Mesenchymal stem cell (in vitro differentiated cells and primary cell): ENCODE data around the gene MROH2A.

Experiments used
- DNase-seq: peaks from one replicate; pipeline ENCODE4 v3.0.0-alpha.2; 2013
- H2AFZ ChIP-seq: one replicate; pipeline ENCODE4 v1.6.1; 2013; ENCODE audit warnings: low read depth, mild to moderate bottlenecking, control low read depth, inconsistent platforms, low read length, moderate library complexity
- H2AK5ac ChIP-seq: 2 replicates; pipeline ENCODE4 v1.6.1; 2013; ENCODE audit warnings: low read length, moderate library complexity, mild to moderate bottlenecking, inconsistent platforms; ENCODE audit not compliant: severe bottlenecking
- H2BK120ac ChIP-seq: one replicate; pipeline ENCODE4 v1.6.1; 2013; ENCODE audit warnings: low read depth, mild to moderate bottlenecking, inconsistent platforms, low read length, moderate library complexity
- H2BK12ac ChIP-seq, 2 experiments: one replicate each; pipeline ENCODE4 v1.6.1; 2013; ENCODE audit warnings: inconsistent platforms in 2 of 2, low read length in 2 of 2, mild to moderate bottlenecking in 2 of 2, moderate library complexity in 2 of 2, control low read depth in 1 of 2
- H2BK15ac ChIP-seq: one replicate; pipeline ENCODE4 v1.6.1; 2013; ENCODE audit warnings: mild to moderate bottlenecking, low read depth, inconsistent platforms; ENCODE audit not compliant: poor library complexity, severe bottlenecking
- H2BK5ac ChIP-seq: 2 replicates; pipeline ENCODE4 v1.6.1; 2013; ENCODE audit warnings: low read depth, mild to moderate bottlenecking, low read length, control low read depth, inconsistent platforms; ENCODE audit not compliant: poor library complexity, severe bottlenecking
- H3K14ac ChIP-seq, 2 experiments: one replicate each; pipeline ENCODE4 v1.6.1; 2013; ENCODE audit warnings: inconsistent platforms in 2 of 2, low read length in 2 of 2, control low read depth in 1 of 2, mild to moderate bottlenecking in 1 of 2, moderate library complexity in 1 of 2
- H3K18ac ChIP-seq, 2 experiments: one replicate each; pipeline ENCODE4 v1.6.1; 2013; ENCODE audit warnings: inconsistent platforms in 2 of 2, low read length in 2 of 2, control low read depth in 1 of 2, low read depth in 1 of 2, mild to moderate bottlenecking in 1 of 2
- H3K23ac ChIP-seq, 2 experiments: one replicate each; pipeline ENCODE4 v1.6.1; 2013; ENCODE audit warnings: inconsistent platforms in 2 of 2, low read length in 2 of 2, mild to moderate bottlenecking in 2 of 2, moderate library complexity in 2 of 2, control low read depth in 1 of 2
- H3K27ac ChIP-seq: 2 replicates; pipeline ENCODE4 v1.5.1; 2013; ENCODE audit warnings: mild to moderate bottlenecking, moderate library complexity, low read length, control low read depth, inconsistent platforms; ENCODE audit not compliant: poor library complexity, severe bottlenecking
- H3K27me3 ChIP-seq, 2 experiments: 2 replicates each; pipeline versions ENCODE4 v1.6.1 to v1.7.0; 2013; ENCODE audit warnings: low read length in 2 of 2, mild to moderate bottlenecking in 2 of 2, moderate library complexity in 2 of 2, control low read depth in 1 of 2, inconsistent platforms in 1 of 2; ENCODE audit not compliant: control insufficient read depth in 1 of 2, insufficient read depth in 1 of 2
- H3K36me3 ChIP-seq, 2 experiments: 2 replicates each; pipeline versions ENCODE4 v1.6.1 to v1.7.0; 2013; ENCODE audit warnings: low read length in 2 of 2, control low read depth in 1 of 2, inconsistent platforms in 1 of 2, low read depth in 1 of 2, mild to moderate bottlenecking in 1 of 2; ENCODE audit not compliant: insufficient read depth in 2 of 2, control insufficient read depth in 1 of 2
- H3K4ac ChIP-seq, 2 experiments: one replicate each; pipeline ENCODE4 v1.6.1; 2013; ENCODE audit warnings: inconsistent platforms in 2 of 2, low read length in 2 of 2, mild to moderate bottlenecking in 2 of 2, moderate library complexity in 2 of 2, control low read depth in 1 of 2, low read depth in 1 of 2
- H3K4me1 ChIP-seq: 2 replicates; pipeline ENCODE4 v1.6.1; 2013; ENCODE audit warnings: low read depth, low read length, control low read depth; ENCODE audit not compliant: control insufficient read depth, insufficient read depth
- H3K4me2 ChIP-seq: 2 replicates; pipeline ENCODE4 v1.6.1; 2013; ENCODE audit warnings: low read length, mild to moderate bottlenecking, inconsistent platforms; ENCODE audit not compliant: poor library complexity, severe bottlenecking
- H3K4me3 ChIP-seq, 2 experiments: 2 replicates each; pipeline versions ENCODE4 v1.5.1 to v1.7.0; 2013; ENCODE audit warnings: low read length in 2 of 2, mild to moderate bottlenecking in 2 of 2, control low read depth in 1 of 2, low read depth in 1 of 2; ENCODE audit not compliant: insufficient read depth in 1 of 2
- H3K79me1 ChIP-seq: replicated peaks from 2 replicates; pipeline ENCODE4 v1.6.1; 2013; ENCODE audit warnings: mild to moderate bottlenecking, control low read depth, low read length, inconsistent platforms; ENCODE audit not compliant: poor library complexity, severe bottlenecking
- H3K9ac ChIP-seq: 2 replicates; pipeline ENCODE4 v1.7.0; 2013; ENCODE audit warnings: mild to moderate bottlenecking, low read length, moderate library complexity
- H3K9me3 ChIP-seq: 2 replicates; pipeline ENCODE4 v1.7.0; 2013; ENCODE audit warnings: mild to moderate bottlenecking, low read length; ENCODE audit not compliant: control insufficient read depth
- H4K8ac ChIP-seq: one replicate; pipeline ENCODE4 v1.6.1; 2013; ENCODE audit warnings: inconsistent platforms, mild to moderate bottlenecking, low read length, moderate library complexity
- H4K91ac ChIP-seq: one replicate; pipeline ENCODE4 v1.6.1; 2013; ENCODE audit warnings: mild to moderate bottlenecking, low read length, inconsistent platforms
- WGBS: methylation state at CpG from one replicate; pipeline ENCODE4 v1.1.7; 2013; ENCODE audit warnings: mixed read lengths; 5-methylcytosine and 5-hydroxymethylcytosine counted together

MROH2A gene

GRCh38 chr2:233832414-233832813, 54.3 kb downstream of the MROH2A start:
- Histone ChIP-seq H3K4me2 (no peak overlapping the region), H4K91ac (no peak overlapping the region)
- 85% methylated on average over 6 of the region's 9 CpGs for WGBS

GRCh38 chr2:233832869-233833311, 54.8 kb downstream of the MROH2A start:
- H3K14ac ChIP-seq: peak overlapping the region in 1 of 2 experiments; percentile 35
- no peaks in the 10 kb centered on the region for H3K27me3 ChIP-seq
- H2BK12ac ChIP-seq: no peak overlapping the region
- peak overlapping the region; percentile 21 for H3K9ac ChIP-seq
- no peaks in the 10 kb centered on the region for H3K9me3 ChIP-seq
- H2AFZ ChIP-seq: no peak overlapping the region
- no peak overlapping the region for H2BK15ac ChIP-seq
- H3K18ac ChIP-seq: no peak overlapping the region
- H3K4me2 ChIP-seq: no peak overlapping the region
- H3K79me1 ChIP-seq: peaks cover 12% of the 10 kb centered on the region
- DNase-seq: peak; percentile 24
- H3K23ac ChIP-seq: no peak overlapping the region
- no peak overlapping the region for H4K8ac ChIP-seq
- no peak overlapping the region for H2BK5ac ChIP-seq
- H3K4me3 ChIP-seq: no peak overlapping the region
- WGBS: 84% methylated on average over 6 of the region's 7 CpGs
- H3K4ac ChIP-seq: no peak overlapping the region
- H3K4me1 ChIP-seq: peaks cover 3% of the 10 kb centered on the region
- H4K91ac ChIP-seq: no peak overlapping the region
- no peak overlapping the region for H3K27ac ChIP-seq
- peaks cover 0 to 9% of the 10 kb centered on the region in 2 experiments for H3K36me3 ChIP-seq
- no peak overlapping the region for H2AK5ac ChIP-seq
- H2BK120ac ChIP-seq: no peak overlapping the region

More at GRCh38 chr2:233832414-233832813, 54.3 kb downstream of the MROH2A start:
- Histone ChIP-seq H2BK12ac (no peak overlapping the region), H2BK15ac (no peak overlapping the region), H2BK5ac (no peak overlapping the region), H2AFZ (no peak overlapping the region), H4K8ac (no peak overlapping the region), H3K79me1 (peaks cover 10% of the 10 kb centered on the region), H3K9ac (peak overlapping the region; percentile 21), H3K27ac (no peak overlapping the region), H2AK5ac (no peak overlapping the region), H3K18ac (no peak overlapping the region), H3K4me3 (no peak overlapping the region), H3K4ac (no peak overlapping the region), H3K14ac (no peak overlapping the region), H2BK120ac (no peak overlapping the region), H3K36me3 (peaks cover 0 to 9% of the 10 kb centered on the region in 2 experiments), H3K27me3 (no peaks in the 10 kb centered on the region), H3K4me1 (peaks cover 3% of the 10 kb centered on the region), H3K23ac (no peak overlapping the region), H3K9me3 (no peaks in the 10 kb centered on the region)
- peak; percentile 21 for DNase-seq

GRCh38 chr2:233833345-233833744, 55.2 kb downstream of the MROH2A start:
- Histone ChIP-seq H3K4ac (no peak overlapping the region), H2BK120ac (no peak overlapping the region), H2BK15ac (no peak overlapping the region), H3K14ac (no peak overlapping the region), H3K9me3 (no peaks in the 10 kb centered on the region), H3K4me2 (no peak overlapping the region), H2BK12ac (no peak overlapping the region), H3K27ac (no peak overlapping the region), H3K4me3 (no peak overlapping the region), H4K91ac (no peak overlapping the region), H3K4me1 (peaks cover 3% of the 10 kb centered on the region), H3K18ac (no peak overlapping the region), H3K9ac (peak overlapping the region; percentile 11), H3K23ac (no peak overlapping the region), H3K36me3 (peaks cover 0 to 9% of the 10 kb centered on the region in 2 experiments), H3K79me1 (peaks cover 12% of the 10 kb centered on the region), H3K27me3 (no peaks in the 10 kb centered on the region), H2BK5ac (no peak overlapping the region), H2AFZ (no peak overlapping the region), H2AK5ac (no peak overlapping the region), H4K8ac (no peak overlapping the region)
- 92% methylated on average over 9 of the region's 10 CpGs for WGBS
- no peak for DNase-seq

GRCh38 chr2:233835230-233836186, 57.4 kb downstream of the MROH2A start:
- Histone ChIP-seq H2AFZ (no peak overlapping the region), H3K9ac (no peak overlapping the region), H2AK5ac (no peak overlapping the region), H3K36me3 (peaks cover 0 to 15% of the 10 kb centered on the region in 2 experiments), H3K4me1 (peaks cover 11% of the 10 kb centered on the region), H2BK120ac (no peak overlapping the region), H4K8ac (no peak overlapping the region), H2BK15ac (no peak overlapping the region), H3K14ac (no peak overlapping the region), H3K18ac (no peak overlapping the region), H3K27ac (no peak overlapping the region), H3K9me3 (no peaks in the 10 kb centered on the region), H3K4me2 (no peak overlapping the region), H3K4me3 (no peak overlapping the region), H2BK5ac (no peak overlapping the region), H3K27me3 (no peaks in the 10 kb centered on the region), H2BK12ac (no peak overlapping the region), H3K23ac (no peak overlapping the region), H4K91ac (no peak overlapping the region), H3K4ac (no peak overlapping the region), H3K79me1 (peaks cover 12% of the 10 kb centered on the region)
- no peak for DNase-seq
- 92% methylated on average over 14 of the region's 14 CpGs for WGBS
